Caco-2 (cell line): ENCODE results near the gene MED4. TPM values are rescaled to one million over a fixed set of nuclear protein-coding genes. Genes with fewer than 3 reads are reported as not detected.

Experiments
- BruUV-seq: library from RNA; stranded (reverse); fragments of 400-500 nt; replicated peaks from 2 replicates; lab custom pipeline; 2021; lab: Mats Ljungman, UMichigan
- CTCF ChIA-PET: fragments of 300-600 bp; sonication (Branson Sonifier 250); formaldehyde crosslinking; loops from one replicate; lab custom pipeline; 2022; ENCODE audit warnings: antibody characterized with exemption; lab: Charles Lee
- POLR2A ChIA-PET: fragments of 300-600 bp; sonication (Branson Sonifier 250); formaldehyde crosslinking; loops from one replicate; lab custom pipeline; 2022; ENCODE audit warnings: antibody characterized with exemption; lab: Charles Lee
- DNase-seq, 2 experiments: peaks; one replicate each; pipeline versions ENCODE4 v3.0.0 to v3.0.0-alpha.2; 2020 to 2022
- H3K27me3 ChIP-seq: replicated peaks from 2 replicates; pipeline ENCODE4 v1.6.0; 2011; ENCODE audit warnings: low read length; ENCODE audit not compliant: control insufficient read depth, insufficient read depth
- H3K36me3 ChIP-seq: 2 replicates; pipeline ENCODE4 v1.5.1; 2011; ENCODE audit warnings: low read length; ENCODE audit not compliant: control insufficient read depth, insufficient read depth
- H3K4me1 ChIP-seq: fragments of 250-450 bp; sonication (Bioruptor Pico); 2 replicates; pipeline ENCODE4 v1.5.1; 2020; ENCODE audit warnings: mild to moderate bottlenecking
- H3K4me3 ChIP-seq: 2 replicates; pipeline ENCODE4 v1.5.1; 2011; ENCODE audit warnings: low read depth, mild to moderate bottlenecking, control low read depth, low read length
- H3K9me3 ChIP-seq: fragments of 250-450 bp; sonication (Bioruptor Pico); 2 replicates; pipeline ENCODE4 v1.5.1; 2020; ENCODE audit warnings: mild to moderate bottlenecking, moderate library complexity
- H3K27ac Mint-ChIP-seq: one replicate; pipeline ENCODE4 v1.8.0; 2022; ENCODE audit warnings: mixed read lengths; ENCODE audit not compliant: unreplicated experiment
- H3K27me3 Mint-ChIP-seq: one replicate; pipeline ENCODE4 v1.8.0; 2022; ENCODE audit warnings: mixed read lengths; ENCODE audit not compliant: insufficient read depth, unreplicated experiment
- H3K36me3 Mint-ChIP-seq: one replicate; pipeline ENCODE4 v1.8.0; 2022; ENCODE audit warnings: mild to moderate bottlenecking, mixed read lengths; ENCODE audit not compliant: insufficient read depth, unreplicated experiment
- H3K4me1 Mint-ChIP-seq: one replicate; pipeline ENCODE4 v1.8.0; 2022; ENCODE audit warnings: low read depth, mixed read lengths; ENCODE audit not compliant: unreplicated experiment
- H3K4me3 Mint-ChIP-seq: one replicate; pipeline ENCODE4 v1.8.0; 2022; ENCODE audit warnings: mild to moderate bottlenecking, moderate library complexity, mixed read lengths; ENCODE audit not compliant: unreplicated experiment
- H3K9me3 Mint-ChIP-seq: one replicate; pipeline ENCODE4 v1.8.0; 2022; ENCODE audit warnings: mixed read lengths; ENCODE audit not compliant: unreplicated experiment
- CTCF ChIP-seq, 2 experiments: fragments of 200-600 bp in 1 of 2; IDR thresholded peaks; 1 replicate in 1 of 2; 2 replicates in 1 of 2; pipeline versions ENCODE4 v1.5.1 to v1.8.0; 2011 to 2022; ENCODE audit warnings: antibody characterized with exemption in 1 of 2, control low read depth in 1 of 2, inconsistent platforms in 1 of 2, low read depth in 1 of 2, low read length in 1 of 2, mild to moderate bottlenecking in 1 of 2, moderate library complexity in 1 of 2; ENCODE audit not compliant: insufficient read depth in 1 of 2, severe bottlenecking in 1 of 2, unreplicated experiment in 1 of 2
- intact Hi-C: fragments of 100-400 bp; cut with micrococcal nuclease; formaldehyde crosslinking; loops from one replicate; pipeline ENCODE4 v1.10.0; 2022; ENCODE audit not compliant: unreplicated experiment
- total RNA-seq: library from RNA; stranded (reverse); gene quantifications from 2 replicates; pipeline ENCODE4 v1.2.3, GENCODE V29; 2022

Gene MED4
- total RNA-seq, 1 experiment from 2014 or later = 56.8 TPM

GRCh38 chr13:48029859-48030258, 65.0 kb downstream of the MED4 start:
- DNase-seq = no peak
- no peak overlapping the region for H3K4me3 ChIP-seq
- POLR2A ChIA-PET = no interaction called here
- Mint-ChIP-seq H3K9me3 (peaks cover 23% of the 10 kb centered on the region), H3K4me1 (peaks cover 6% of the 10 kb centered on the region), H3K36me3 (no peaks in the 10 kb centered on the region), H3K4me3 (no peak overlapping the region), H3K27me3 (no peaks in the 10 kb centered on the region), H3K27ac (no peak overlapping the region)
- peaks cover 2% of the 10 kb centered on the region for H3K36me3 ChIP-seq
- H3K27me3 ChIP-seq = no peaks in the 10 kb centered on the region
- CTCF ChIA-PET = no interaction called here
- intact Hi-C loops = no loop called here
- TF ChIP-seq CTCF (IDR thresholded peaks at IDR 0.05; ENCODE audit: insufficient read depth in 1 of 2, low read depth in 1 of 2, low read length in 1 of 2, severe bottlenecking in 1 of 2, unreplicated experiment in 1 of 2) = no peak
- peaks cover 3% of the 10 kb centered on the region; the same call in 1 of the 2 replicates for H3K4me1 ChIP-seq
- H3K9me3 ChIP-seq = peaks cover 13% of the 10 kb centered on the region
- BruUV-seq = no TSS peak

GRCh38 chr13:48028066-48028465, 66.8 kb downstream of the MED4 start:
- Mint-ChIP-seq H3K36me3 (no peaks in the 10 kb centered on the region), H3K27me3 (no peaks in the 10 kb centered on the region), H3K9me3 (peaks cover 23% of the 10 kb centered on the region), H3K27ac (no peak overlapping the region), H3K4me3 (no peak overlapping the region), H3K4me1 (no peaks in the 10 kb centered on the region)
- Histone ChIP-seq H3K4me1 (no peaks in the 10 kb centered on the region), H3K36me3 (peaks cover 2% of the 10 kb centered on the region), H3K27me3 (no peaks in the 10 kb centered on the region), H3K9me3 (peaks cover 7% of the 10 kb centered on the region), H3K4me3 (no peak overlapping the region)
- ChIA-PET CTCF (no interaction called here), POLR2A (no interaction called here)
- TF ChIP-seq CTCF (IDR thresholded peaks at IDR 0.05; ENCODE audit: insufficient read depth in 1 of 2, low read depth in 1 of 2, low read length in 1 of 2, severe bottlenecking in 1 of 2, unreplicated experiment in 1 of 2) = no peak
- DNase-seq = no peak
- no TSS peak for BruUV-seq
- intact Hi-C loops = no loop called here

Other genes with a start within 250 kb of the MED4 start
- gene SUCLA2, start 93.8 kb downstream of the MED4 start, total RNA-seq = 77.8 and 80.8 TPM in 2 replicates
- gene NUDT15, start 57.4 kb downstream of the MED4 start, total RNA-seq = 32.3 and 36.0 TPM in 2 replicates
- gene ITM2B, start 138.1 kb upstream of the MED4 start, total RNA-seq = 202 and 224 TPM in 2 replicates
- gene RB1, start 208.6 kb upstream of the MED4 start, total RNA-seq = 24.1 and 24.3 TPM in 2 replicates